Astrocyte (in vitro differentiated cells and primary cell): ENCODE measurements around the gene HIPK2.

Experiments
- CTCF ChIP-seq: IDR thresholded peaks from 2 replicates; pipeline ENCODE4 v1.5.1; 2011; ENCODE audit warnings: low read depth, mild to moderate bottlenecking, inconsistent platforms, low read length, moderate library complexity; ENCODE audit not compliant: insufficient read depth
- EZH2 ChIP-seq: IDR thresholded peaks from 2 replicates; pipeline ENCODE4 v1.6.1; 2012; ENCODE audit warnings: mild to moderate bottlenecking, low read length, inconsistent platforms; ENCODE audit not compliant: insufficient read depth

- TF ChIP-seq CTCF (no peak), EZH2 (no peak)
Measured at GRCh38 chr7:139744768-139745677, 32.8 kb downstream of the HIPK2 start.
